Uterus (tissue), 4 donors: ENCODE results near the gene FMNL2. TPM values are rescaled to one million over a fixed set of nuclear protein-coding genes. Genes with fewer than 3 reads are reported as not detected.

Source experiments
- DNase-seq, 2 donors: peaks; one replicate each; pipeline ENCODE4 v3.0.0-alpha.2; 2019 to 2020
- H3K27ac ChIP-seq, 2 donors: fragments of 200-600 bp; sonication (generic); 1 replicate in 1 of 2; 2 replicates in 1 of 2; pipeline ENCODE4 v1.5.1; 2016 to 2018
- H3K27me3 ChIP-seq, 2 donors: fragments of 200-600 bp; sonication (generic); one replicate each; pipeline ENCODE4 v1.5.1; 2018 to 2019; ENCODE audit warnings: control low read depth in 1 of 2
- H3K36me3 ChIP-seq, 2 donors: fragments of 200-600 bp; sonication (generic); one replicate each; pipeline ENCODE4 v1.5.1; 2019; ENCODE audit warnings: control low read depth in 1 of 2
- H3K4me1 ChIP-seq, 2 donors: fragments of 200-600 bp; sonication (generic); one replicate each; pipeline ENCODE4 v1.5.1; 2018 to 2019; ENCODE audit warnings: control low read depth in 1 of 2
- H3K4me3 ChIP-seq, 2 donors: fragments of 200-600 bp; sonication (generic); 1 replicate in 1 of 2; 2 replicates in 1 of 2; pipeline ENCODE4 v1.5.1; 2018 to 2019; ENCODE audit warnings: mild to moderate bottlenecking in 1 of 2
- H3K9me3 ChIP-seq, 2 donors: fragments of 200-600 bp; sonication (generic); one replicate each; pipeline ENCODE4 v1.5.1; 2019; ENCODE audit warnings: control low read depth in 1 of 2
- POLR2A ChIP-seq, 2 donors: fragments of 450-650 bp; IDR thresholded peaks; one replicate each; pipeline ENCODE4 v1.6.1; 2016; ENCODE audit warnings: antibody characterized with exemption in 2 of 2, mild to moderate bottlenecking in 1 of 2, moderate library complexity in 1 of 2
- intact Hi-C: fragments of 100-400 bp; cut with DNase I; formaldehyde crosslinking; loops from one replicate; pipeline ENCODE4 v1.15.1; 2023; ENCODE audit warnings: low total_unique reads
- total RNA-seq, 4 donors: library from RNA; depleted of rRNA in 3 of 4; stranded (reverse); fragments of >200 nt in 3 of 4; gene quantifications; one replicate each; pipeline versions ENCODE4 v1.1.0 to v1.2.4, GENCODE V29; 2014 to 2023
- TF ChIP-seq, protein P1 (sequence below), 4 experiments: fragments of 200-600 bp in 2 of 4; fragments of 450-650 bp in 2 of 4; sonication (generic) in 2 of 4; IDR thresholded peaks; one replicate each; pipeline ENCODE4 v1.5.1; 2016 to 2019; ENCODE audit warnings: antibody characterized with exemption in 4 of 4, mild to moderate bottlenecking in 2 of 4, moderate library complexity in 1 of 4
- donor health status: DM: yes; HTN: yes; CAD: no.

FMNL2 gene
- total RNA-seq, 4 donors from 2014 or later = 10.0 to 66.9 (median 33.4) TPM

GRCh38 chr2:152406119-152406835, 71.3 kb downstream of the FMNL2 start:
- no peak overlapping the region for H3K4me3 ChIP-seq
- no peaks in the 10 kb centered on the region for H3K27me3 ChIP-seq
- no peak for DNase-seq
- H3K4me1 ChIP-seq = peaks cover 0 to 6% of the 10 kb centered on the region in 2 donors
- no peaks in the 10 kb centered on the region for H3K9me3 ChIP-seq
- H3K27ac ChIP-seq = peak overlapping the region in 1 of 2 donors; percentile 36
- H3K36me3 ChIP-seq = no peaks in the 10 kb centered on the region
- intact Hi-C loops = no loop called here
- TF ChIP-seq, protein P1, sequence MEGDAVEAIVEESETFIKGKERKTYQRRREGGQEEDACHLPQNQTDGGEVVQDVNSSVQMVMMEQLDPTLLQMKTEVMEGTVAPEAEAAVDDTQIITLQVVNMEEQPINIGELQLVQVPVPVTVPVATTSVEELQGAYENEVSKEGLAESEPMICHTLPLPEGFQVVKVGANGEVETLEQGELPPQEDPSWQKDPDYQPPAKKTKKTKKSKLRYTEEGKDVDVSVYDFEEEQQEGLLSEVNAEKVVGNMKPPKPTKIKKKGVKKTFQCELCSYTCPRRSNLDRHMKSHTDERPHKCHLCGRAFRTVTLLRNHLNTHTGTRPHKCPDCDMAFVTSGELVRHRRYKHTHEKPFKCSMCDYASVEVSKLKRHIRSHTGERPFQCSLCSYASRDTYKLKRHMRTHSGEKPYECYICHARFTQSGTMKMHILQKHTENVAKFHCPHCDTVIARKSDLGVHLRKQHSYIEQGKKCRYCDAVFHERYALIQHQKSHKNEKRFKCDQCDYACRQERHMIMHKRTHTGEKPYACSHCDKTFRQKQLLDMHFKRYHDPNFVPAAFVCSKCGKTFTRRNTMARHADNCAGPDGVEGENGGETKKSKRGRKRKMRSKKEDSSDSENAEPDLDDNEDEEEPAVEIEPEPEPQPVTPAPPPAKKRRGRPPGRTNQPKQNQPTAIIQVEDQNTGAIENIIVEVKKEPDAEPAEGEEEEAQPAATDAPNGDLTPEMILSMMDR (IDR thresholded peaks at IDR 0.05) = no peak
- TF ChIP-seq POLR2A (IDR thresholded peaks at IDR 0.05) = no peak

DNA sequence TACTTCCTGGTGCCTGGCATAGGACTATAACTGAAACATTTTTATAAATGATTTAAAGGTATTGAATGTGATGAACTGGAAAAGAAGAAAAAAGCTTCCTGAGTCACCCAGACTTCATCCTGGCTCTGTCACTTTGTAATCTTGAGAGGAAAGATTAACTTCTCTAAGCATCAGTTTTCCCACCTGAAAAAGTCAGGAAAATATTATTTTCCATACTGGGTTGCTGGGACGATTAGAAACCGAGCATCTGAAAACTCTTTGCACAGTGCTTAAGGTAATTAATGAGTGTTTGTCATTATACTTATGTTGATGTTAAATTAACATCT, 71.8 kb downstream of the FMNL2 start:
- intact Hi-C loops = no loop called here
- H3K27me3 ChIP-seq = no peaks in the 10 kb centered on the region
- no peak for TF ChIP-seq POLR2A (IDR thresholded peaks at IDR 0.05)
- TF ChIP-seq, protein P1 (IDR thresholded peaks at IDR 0.05) = no peak
- H3K4me1 ChIP-seq = peaks cover 0 to 6% of the 10 kb centered on the region in 2 donors
- H3K4me3 ChIP-seq = no peak overlapping the region
- H3K27ac ChIP-seq = peak overlapping the region in 1 of 2 donors; percentile 13
- no peaks in the 10 kb centered on the region for H3K36me3 ChIP-seq
- no peak for DNase-seq
- H3K9me3 ChIP-seq = no peaks in the 10 kb centered on the region

- H3K27ac ChIP-seq = peak overlapping the region in 1 of 2 donors; percentile 13
- H3K36me3 ChIP-seq = no peaks in the 10 kb centered on the region
- H3K9me3 ChIP-seq = no peaks in the 10 kb centered on the region
- intact Hi-C loops = no loop called here
- peaks cover 0 to 6% of the 10 kb centered on the region in 2 donors for H3K4me1 ChIP-seq
- no peak overlapping the region for H3K4me3 ChIP-seq
- H3K27me3 ChIP-seq = no peaks in the 10 kb centered on the region
- peak; percentile 31 to 51 for DNase-seq
- TF ChIP-seq, protein P1 (IDR thresholded peaks at IDR 0.05) = no peak
- no peak for TF ChIP-seq POLR2A (IDR thresholded peaks at IDR 0.05)
Measured at GRCh38 chr2:152407204-152407721, 72.3 kb downstream of the FMNL2 start.

DNA sequence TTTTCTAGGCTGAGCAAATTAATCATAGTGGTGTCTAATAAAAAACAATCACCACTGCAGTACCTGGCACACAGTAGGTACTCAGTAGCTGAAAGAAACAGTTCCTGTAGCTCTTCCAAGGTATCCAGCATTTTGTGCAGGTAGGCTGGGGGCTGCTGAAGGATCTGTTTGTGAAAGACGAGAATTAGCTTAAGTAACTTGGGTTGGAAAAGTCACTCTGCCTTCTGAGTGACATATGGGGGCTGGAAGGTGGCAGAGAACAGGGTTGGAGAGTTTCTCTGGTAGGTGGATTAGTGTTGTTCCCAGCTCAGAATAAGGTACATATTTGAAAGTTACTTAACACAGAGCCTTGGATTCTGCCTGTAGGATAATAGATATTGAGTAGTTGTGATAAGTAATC, 72.8 kb downstream of the FMNL2 start:
- Histone ChIP-seq H3K27ac (peak overlapping the region in 1 of 2 donors; percentile 13), H3K9me3 (no peaks in the 10 kb centered on the region), H3K36me3 (no peaks in the 10 kb centered on the region), H3K4me1 (peaks cover 0 to 6% of the 10 kb centered on the region in 2 donors), H3K27me3 (no peaks in the 10 kb centered on the region), H3K4me3 (no peak overlapping the region)
- no peak for TF ChIP-seq POLR2A (IDR thresholded peaks at IDR 0.05)
- TF ChIP-seq, protein P1 (IDR thresholded peaks at IDR 0.05) = no peak
- intact Hi-C loops = no loop called here
- no peak for DNase-seq

DNA sequence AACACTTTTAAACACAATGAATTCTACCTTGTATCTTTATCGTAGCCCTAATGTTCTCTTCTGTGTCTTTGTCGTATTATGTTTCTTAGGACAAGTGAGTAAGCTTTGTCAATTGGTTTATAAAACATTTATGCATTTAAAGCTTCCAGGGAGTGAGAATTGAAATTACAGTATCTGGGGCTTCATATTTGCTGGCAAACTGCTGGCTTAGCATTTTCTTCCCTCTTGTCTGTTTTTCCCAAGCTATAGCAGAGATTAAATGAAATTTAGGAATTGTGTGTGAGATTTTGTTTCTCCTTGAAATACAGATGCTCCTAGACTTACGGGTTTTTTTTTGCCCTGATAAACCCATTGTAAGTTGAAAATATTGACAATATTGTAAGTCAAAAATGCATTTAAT, 73.3 kb downstream of the FMNL2 start:
- Histone ChIP-seq H3K9me3 (no peaks in the 10 kb centered on the region), H3K4me1 (peaks cover 0 to 6% of the 10 kb centered on the region in 2 donors), H3K36me3 (no peaks in the 10 kb centered on the region), H3K4me3 (no peak overlapping the region), H3K27ac (no peak overlapping the region), H3K27me3 (no peaks in the 10 kb centered on the region)
- intact Hi-C loops = no loop called here
- TF ChIP-seq, protein P1 (IDR thresholded peaks at IDR 0.05) = no peak
- no peak for TF ChIP-seq POLR2A (IDR thresholded peaks at IDR 0.05)
- DNase-seq = no peak
